ENCODE results near the gene RYR1. TPM values are rescaled to one million over a fixed set of nuclear protein-coding genes. Genes with fewer than 3 reads are reported as not detected.
"Not testable (repeated sequence)": the region's sequence is repeated elsewhere in the genome, so short reads cannot be mapped to it uniquely, and the experiment has no call there.

RYR1 gene
- total RNA-seq, 1 donor from 2014 or later = 1.3 TPM

DNA sequence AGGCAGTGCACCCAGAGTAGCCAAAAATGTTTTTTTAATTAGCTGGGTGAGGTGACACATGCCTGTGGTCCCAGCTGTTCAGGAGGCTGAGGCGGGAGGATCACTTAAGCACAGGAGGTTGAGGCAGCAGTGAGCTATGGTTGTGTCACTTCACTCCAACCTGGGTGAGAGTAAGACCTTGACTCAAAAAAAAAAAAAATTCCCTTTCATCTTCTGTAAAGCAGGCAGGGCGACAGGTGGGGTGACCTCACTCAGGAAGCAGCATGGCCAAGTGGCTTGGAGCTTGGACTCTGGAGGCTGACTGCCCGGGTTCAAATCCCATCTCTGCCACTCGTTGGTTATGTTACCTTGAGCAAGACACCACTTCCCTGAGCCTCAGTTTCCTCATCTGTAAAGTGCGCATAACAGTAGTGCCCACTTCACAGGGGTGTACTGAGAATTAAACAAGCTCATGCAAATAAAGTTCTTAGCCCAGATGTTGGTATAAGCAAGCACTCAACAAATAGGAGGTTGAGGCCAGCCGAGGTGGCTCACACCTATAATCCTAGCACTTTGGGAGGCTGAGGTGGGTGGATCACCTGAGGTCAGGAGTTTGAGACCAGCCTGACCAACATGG, 136.0 kb downstream of the RYR1 start:
- DNase-seq (ENCODE audit: low spot score) = no peak
- intact Hi-C loops (cut with DNase I) = no loop called here

- intact Hi-C loops (cut with DNase I) = no loop called here
- DNase-seq (ENCODE audit: low spot score) = no peak
These were observed 138.2 kb downstream of the RYR1 start for GRCh38 chr19:38571682-38572081.

GRCh38 chr19:38577826-38578225, 144.3 kb downstream of the RYR1 start:
- intact Hi-C loops (cut with DNase I) = no loop called here
- no peak for DNase-seq (ENCODE audit: low spot score)

- DNase-seq (ENCODE audit: low spot score); intact Hi-C loops (cut with DNase I): not testable (repeated sequence)
These were observed 145.8 kb downstream of the RYR1 start for GRCh38 chr19:38579304-38579703.

GRCh38 chr19:38580080-38580479, 146.6 kb downstream of the RYR1 start:
- DNase-seq (ENCODE audit: low spot score) = no peak
- intact Hi-C loops (cut with DNase I) = no loop called here

DNA sequence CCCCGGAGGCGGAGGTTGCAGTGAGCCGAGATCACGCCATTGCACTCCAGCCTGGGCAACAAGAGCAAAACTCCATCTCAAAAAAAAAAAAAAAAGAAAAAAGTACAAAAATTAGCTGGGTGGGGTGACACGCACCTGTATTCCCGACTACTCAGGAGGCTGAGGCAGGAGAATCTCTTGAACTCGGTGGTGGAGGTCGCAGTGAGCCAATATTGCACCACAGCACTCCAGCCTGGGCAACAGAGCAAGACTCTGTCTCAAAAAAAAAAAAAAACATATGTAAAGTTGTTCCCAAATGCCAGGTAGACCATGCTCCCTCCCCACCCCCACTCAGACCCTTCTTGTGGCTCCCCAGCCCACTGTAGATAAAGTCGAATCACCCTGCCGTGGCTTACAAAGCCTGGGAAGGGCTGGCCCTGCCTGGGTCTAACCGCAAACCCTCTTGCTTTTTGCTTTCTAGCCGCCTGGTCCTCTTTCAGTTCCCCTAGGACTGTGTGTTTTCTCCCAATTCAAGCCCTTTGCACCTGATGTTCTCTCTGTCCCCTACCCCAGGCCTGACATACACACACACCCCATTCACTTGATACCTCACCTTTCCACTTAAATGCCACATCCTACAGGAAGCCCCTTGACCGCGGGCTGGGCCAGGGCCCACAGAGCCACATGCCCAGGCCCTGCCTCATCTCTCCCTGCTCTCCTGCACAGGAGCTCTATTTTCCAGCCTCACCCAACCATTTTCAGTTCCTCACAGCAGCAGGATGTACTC, 149.9 kb downstream of the RYR1 start:
- no peak for DNase-seq (ENCODE audit: low spot score)
- intact Hi-C loops (cut with DNase I) = no loop called here

- intact Hi-C loops (cut with DNase I) = no loop called here
- no peak for DNase-seq (ENCODE audit: low spot score)
These were observed 150.5 kb downstream of the RYR1 start for GRCh38 chr19:38583985-38584305.

DNA sequence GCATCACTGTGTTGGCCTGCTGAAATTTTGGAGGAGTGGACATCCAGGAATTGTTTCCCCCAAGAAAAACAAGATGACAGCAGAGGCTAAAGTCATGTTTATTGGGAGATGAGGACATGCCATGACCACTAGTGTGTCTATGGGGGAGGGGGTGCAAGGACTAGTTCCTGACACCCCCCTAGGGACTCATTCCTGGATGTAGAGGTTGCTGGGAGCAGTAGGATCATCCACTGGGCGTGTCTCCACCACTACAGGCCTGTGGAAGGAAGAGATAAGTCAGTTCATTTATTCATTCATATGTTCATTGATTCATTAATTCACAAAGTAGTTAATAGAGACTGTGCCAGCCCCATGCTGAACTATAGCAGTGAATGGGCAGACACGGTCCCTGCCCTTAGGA, 154.1 kb downstream of the RYR1 start:
- intact Hi-C loops (cut with DNase I) = no loop called here
- no peak for DNase-seq (ENCODE audit: low spot score)

- no peak for DNase-seq (ENCODE audit: low spot score)
- intact Hi-C loops (cut with DNase I) = no loop called here
These were observed 154.6 kb downstream of the RYR1 start for GRCh38 chr19:38588041-38588440.

DNA sequence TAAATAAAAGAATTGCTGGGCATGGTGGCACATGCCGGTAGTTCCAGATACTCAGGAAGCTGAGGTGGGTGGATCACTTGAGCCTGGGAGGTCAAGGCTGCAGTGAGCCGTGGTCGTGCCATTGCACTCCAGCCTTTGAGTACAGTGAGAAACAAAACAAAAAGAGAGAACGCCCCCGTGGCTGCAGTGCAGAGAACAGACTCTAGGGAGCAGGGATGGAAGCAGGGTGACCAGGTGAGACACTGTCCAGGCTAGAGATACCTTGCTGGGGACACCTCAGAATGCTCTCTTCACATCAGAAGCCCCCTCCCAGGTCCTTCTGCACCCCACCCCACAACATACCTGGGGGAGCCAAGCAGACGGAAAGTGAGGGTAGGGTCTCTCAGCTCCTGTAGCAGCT, 159.4 kb downstream of the RYR1 start:
- intact Hi-C loops (cut with DNase I) = no loop called here
- DNase-seq (ENCODE audit: low spot score) = no peak

GRCh38 chr19:38596057-38596981, 162.8 kb downstream of the RYR1 start:
- intact Hi-C loops (cut with DNase I) = no loop called here

GRCh38 chr19:38597075-38597474, 163.6 kb downstream of the RYR1 start:
- DNase-seq (ENCODE audit: low spot score) = no peak
- intact Hi-C loops (cut with DNase I) = no loop called here

More at GRCh38 chr19:38596057-38596981, 162.8 kb downstream of the RYR1 start:
- no peak for DNase-seq (ENCODE audit: low spot score)

DNA sequence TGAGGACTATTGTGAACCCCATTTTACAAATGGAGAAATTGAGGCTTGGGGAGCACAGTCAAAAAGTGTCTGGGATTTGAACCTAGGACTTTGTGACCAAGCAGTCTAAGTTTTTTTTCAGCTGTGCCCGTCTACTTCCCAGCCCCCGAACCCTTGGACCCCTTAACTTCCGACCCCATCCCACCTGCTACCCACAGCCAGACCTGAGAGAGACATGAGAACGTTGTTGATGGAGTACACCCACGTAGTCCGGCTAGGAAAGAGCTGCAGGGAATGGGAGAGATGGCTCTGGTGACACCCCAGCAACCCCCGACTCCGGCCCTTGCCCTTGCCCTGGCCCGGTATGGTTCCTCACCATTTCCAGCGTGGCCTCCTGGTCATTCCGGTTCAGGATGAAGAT, 166.2 kb downstream of the RYR1 start:
- no peak for DNase-seq (ENCODE audit: low spot score)
- intact Hi-C loops (cut with DNase I) = no loop called here

DNA sequence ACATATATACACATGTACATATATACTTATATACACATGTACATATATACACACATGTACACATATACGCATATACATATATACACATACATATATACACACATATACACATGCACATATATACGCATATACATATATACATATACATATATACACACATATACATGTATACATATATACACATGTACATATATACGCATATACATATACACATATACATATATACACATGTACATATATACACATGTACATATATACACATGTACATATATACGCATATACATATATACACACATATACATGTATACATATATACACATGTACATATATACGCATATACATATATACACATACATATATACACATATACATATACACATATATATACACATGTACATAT, 169.4 kb downstream of the RYR1 start:
- intact Hi-C loops (cut with DNase I) = not testable (repeated sequence)

GRCh38 chr19:38606131-38606530, 172.6 kb downstream of the RYR1 start:
- no peak for DNase-seq (ENCODE audit: low spot score)
- intact Hi-C loops (cut with DNase I) = no loop called here

More for the DNA sequence above, 169.4 kb downstream of the RYR1 start:
- not testable (repeated sequence) for DNase-seq (ENCODE audit: low spot score)

- DNase-seq (ENCODE audit: low spot score) = no peak
- intact Hi-C loops (cut with DNase I) = no loop called here
These were observed 180.8 kb downstream of the RYR1 start for GRCh38 chr19:38614289-38614688.

DNA sequence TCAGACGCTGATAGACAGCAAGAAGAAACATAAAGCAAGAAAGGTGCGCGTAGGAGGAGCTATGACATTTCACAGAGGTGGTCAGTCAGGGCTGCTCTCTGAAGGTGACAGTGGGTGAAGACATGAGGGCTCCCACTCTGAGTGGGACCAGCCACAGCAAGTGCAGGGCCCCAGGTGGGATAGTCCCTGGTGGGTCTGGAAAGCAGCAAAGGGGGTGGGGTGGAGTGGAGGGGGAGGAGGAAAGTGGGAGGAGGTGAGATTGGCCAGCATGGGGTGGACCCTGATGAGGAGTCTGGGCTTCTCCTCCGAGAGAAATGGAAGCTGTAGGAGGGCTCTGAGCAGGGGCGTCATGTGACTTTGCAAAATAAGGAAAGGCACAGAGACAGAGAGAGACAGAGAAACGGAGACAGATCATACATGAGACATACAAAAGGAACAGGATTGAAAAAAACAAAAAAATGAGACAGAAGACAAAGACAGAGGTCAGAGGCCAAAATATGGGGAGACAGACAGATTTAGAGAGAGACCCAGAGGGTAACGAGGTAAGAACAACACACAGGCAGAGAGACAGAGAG, 181.6 kb downstream of the RYR1 start:
- DNase-seq (ENCODE audit: low spot score) = no peak
- intact Hi-C loops (cut with DNase I) = loop anchor here (5.0 kb wide), 4 partner anchors 213 to 507 kb away; partner anchors contain the start of genes ECH1 and FAM98C

- intact Hi-C loops (cut with DNase I) = loop anchor here (5.0 kb wide), 4 partner anchors 214 to 506 kb away; partner anchors contain the start of genes ECH1 and FAM98C
- DNase-seq (ENCODE audit: low spot score) = no peak
These were observed 182.8 kb downstream of the RYR1 start for GRCh38 chr19:38616265-38616664.

DNA sequence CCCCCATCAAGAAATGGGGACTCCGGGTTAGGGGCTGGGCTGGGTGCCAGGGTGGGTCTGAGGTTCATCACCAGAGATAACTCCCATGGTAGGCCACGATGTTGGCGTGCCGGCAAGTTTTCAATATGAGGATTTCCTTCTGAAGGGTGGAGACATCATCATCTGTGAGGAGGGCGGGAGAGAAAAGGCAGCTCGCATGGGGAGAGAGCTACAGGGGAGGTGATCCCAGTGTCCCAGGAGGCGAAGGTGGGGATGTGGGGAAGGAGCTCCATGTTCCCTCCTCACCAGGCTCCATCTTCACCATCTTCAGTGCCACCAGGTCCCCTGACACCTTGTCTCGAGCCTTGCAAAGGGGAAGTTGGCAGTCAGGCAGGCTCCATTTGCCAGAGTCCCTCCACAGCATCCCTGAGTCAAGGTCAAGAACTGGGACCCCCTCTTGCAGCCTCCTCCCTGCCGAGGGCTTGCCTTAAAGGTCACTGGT, 183.8 kb downstream of the RYR1 start:
- intact Hi-C loops (cut with DNase I) = loop anchor here (5.0 kb wide), 4 partner anchors 215 to 505 kb away; partner anchors contain the start of genes ECH1 and FAM98C
- DNase-seq (ENCODE audit: low spot score) = no peak

Measured in cardiac septum (tissue), 1 donor.